ENCODE data around the gene KTN1. TPM values are rescaled to one million over a fixed set of nuclear protein-coding genes. Genes with fewer than 3 reads are reported as not detected.

The KTN1 gene
- total and polyA plus RNA-seq, 3 donors from 2014 or later, result 74.8 to 247 (median 221) TPM

DNA sequence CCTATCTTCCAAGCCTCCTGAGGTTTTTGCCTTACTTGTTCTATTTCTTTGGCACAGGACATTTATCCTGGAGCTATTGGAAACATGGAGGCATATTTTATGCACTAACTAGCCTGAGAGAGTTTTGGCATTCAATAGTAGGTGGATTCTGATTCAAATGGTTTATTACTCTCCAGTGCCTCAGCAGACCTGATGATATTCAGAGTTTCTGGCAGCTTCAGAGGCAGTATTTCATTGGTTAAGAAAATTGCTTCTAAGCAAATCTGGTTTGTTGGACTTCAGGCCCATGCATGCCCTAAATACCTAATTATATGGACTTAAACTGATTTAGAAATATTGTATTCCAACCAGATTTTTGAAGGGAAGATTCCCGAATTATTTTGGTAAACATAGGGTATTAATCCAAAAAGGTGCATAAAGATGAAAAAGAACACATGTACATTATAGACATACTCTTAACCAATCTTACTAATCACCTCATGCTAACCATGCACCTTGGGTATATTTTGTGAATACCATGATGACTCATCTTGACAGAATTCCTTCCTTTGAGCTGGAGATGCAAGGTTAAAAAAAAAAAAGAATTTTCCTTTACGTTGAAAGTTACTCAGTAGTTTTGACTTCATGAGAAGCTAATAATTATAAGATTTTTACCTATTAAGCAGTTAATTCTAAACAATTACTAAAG is 44.3 kb upstream of the KTN1 start:
- Histone ChIP-seq H3K4me3 (no peak overlapping the region), H3K27ac (no peak overlapping the region), H3K4me1 (no peaks in the 10 kb centered on the region), H3K27me3 (no peaks in the 10 kb centered on the region), H3K9me3 (no peaks in the 10 kb centered on the region), H3K36me3 (ENCODE audit: low read depth, missing control alignments) (no peaks in the 10 kb centered on the region)
- TF ChIP-seq POLR2A (IDR thresholded peaks at IDR 0.05), result no peak
- TF ChIP-seq, protein P1, sequence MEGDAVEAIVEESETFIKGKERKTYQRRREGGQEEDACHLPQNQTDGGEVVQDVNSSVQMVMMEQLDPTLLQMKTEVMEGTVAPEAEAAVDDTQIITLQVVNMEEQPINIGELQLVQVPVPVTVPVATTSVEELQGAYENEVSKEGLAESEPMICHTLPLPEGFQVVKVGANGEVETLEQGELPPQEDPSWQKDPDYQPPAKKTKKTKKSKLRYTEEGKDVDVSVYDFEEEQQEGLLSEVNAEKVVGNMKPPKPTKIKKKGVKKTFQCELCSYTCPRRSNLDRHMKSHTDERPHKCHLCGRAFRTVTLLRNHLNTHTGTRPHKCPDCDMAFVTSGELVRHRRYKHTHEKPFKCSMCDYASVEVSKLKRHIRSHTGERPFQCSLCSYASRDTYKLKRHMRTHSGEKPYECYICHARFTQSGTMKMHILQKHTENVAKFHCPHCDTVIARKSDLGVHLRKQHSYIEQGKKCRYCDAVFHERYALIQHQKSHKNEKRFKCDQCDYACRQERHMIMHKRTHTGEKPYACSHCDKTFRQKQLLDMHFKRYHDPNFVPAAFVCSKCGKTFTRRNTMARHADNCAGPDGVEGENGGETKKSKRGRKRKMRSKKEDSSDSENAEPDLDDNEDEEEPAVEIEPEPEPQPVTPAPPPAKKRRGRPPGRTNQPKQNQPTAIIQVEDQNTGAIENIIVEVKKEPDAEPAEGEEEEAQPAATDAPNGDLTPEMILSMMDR (IDR thresholded peaks at IDR 0.05), result no peak
- 80 to 85% methylated on average over 2 of the region's 2 CpGs for WGBS, 2 donors
- intact Hi-C loops (cut with DNase I; ENCODE audit: low total_unique reads), result no loop called here
- DNase-seq, result no peak

DNA sequence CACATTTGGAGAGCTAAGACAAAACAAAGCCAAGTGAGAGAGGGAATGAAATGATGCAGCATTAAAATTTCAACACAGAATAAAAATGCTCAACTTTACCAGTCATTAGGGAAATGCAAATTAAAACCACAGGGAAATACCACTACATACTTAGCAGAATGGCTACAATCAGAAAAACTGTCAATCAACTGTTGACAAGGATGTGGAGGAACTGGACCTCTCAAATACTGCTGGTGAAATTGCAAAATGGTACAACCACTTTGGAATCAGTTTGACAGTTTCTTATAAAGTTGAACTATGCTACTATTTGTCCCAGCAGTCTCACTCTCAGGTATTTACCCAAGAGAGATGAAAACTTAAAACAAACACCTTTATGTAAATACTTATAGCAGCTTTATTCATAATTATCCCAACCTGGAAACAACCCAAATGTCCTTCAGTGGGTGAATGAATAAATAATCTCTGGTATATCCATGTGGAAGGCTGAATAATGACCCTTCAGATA is 43.8 kb upstream of the KTN1 start:
- Histone ChIP-seq H3K4me3 (no peak overlapping the region), H3K27ac (no peak overlapping the region), H3K36me3 (ENCODE audit: low read depth, missing control alignments) (no peaks in the 10 kb centered on the region), H3K9me3 (no peaks in the 10 kb centered on the region), H3K4me1 (no peaks in the 10 kb centered on the region), H3K27me3 (no peaks in the 10 kb centered on the region)
- intact Hi-C loops (cut with DNase I; ENCODE audit: low total_unique reads), result no loop called here
- DNase-seq, result no peak
- TF ChIP-seq, protein P1 (IDR thresholded peaks at IDR 0.05), result no peak
- TF ChIP-seq POLR2A (IDR thresholded peaks at IDR 0.05), result no peak

- no peaks in the 10 kb centered on the region for H3K27me3 ChIP-seq
- TF ChIP-seq POLR2A (IDR thresholded peaks at IDR 0.05), result no peak
- TF ChIP-seq, protein P1 (IDR thresholded peaks at IDR 0.05), result no peak
- intact Hi-C loops (cut with DNase I; ENCODE audit: low total_unique reads), result no loop called here
- no peak for DNase-seq
- H3K36me3 ChIP-seq (ENCODE audit: low read depth, missing control alignments), result no peaks in the 10 kb centered on the region
- H3K9me3 ChIP-seq, result no peaks in the 10 kb centered on the region
- H3K27ac ChIP-seq, result no peak overlapping the region
- H3K4me1 ChIP-seq, result no peaks in the 10 kb centered on the region
- H3K4me3 ChIP-seq, result no peak overlapping the region
These were observed 42.2 kb upstream of the KTN1 start for GRCh38 chr14:55537782-55538181.

- 63 to 82% methylated on average over 2 of the region's 2 CpGs for WGBS, 2 donors
- Histone ChIP-seq H3K4me3 (no peak overlapping the region), H3K36me3 (ENCODE audit: low read depth, missing control alignments) (no peaks in the 10 kb centered on the region), H3K9me3 (no peaks in the 10 kb centered on the region), H3K27me3 (no peaks in the 10 kb centered on the region), H3K4me1 (peaks cover 3% of the 10 kb centered on the region), H3K27ac (no peak overlapping the region)
- TF ChIP-seq, protein P1 (IDR thresholded peaks at IDR 0.05), result no peak
- no peak for TF ChIP-seq POLR2A (IDR thresholded peaks at IDR 0.05)
- intact Hi-C loops (cut with DNase I; ENCODE audit: low total_unique reads), result no loop called here
- DNase-seq, result no peak
These were observed 40.0 kb upstream of the KTN1 start for GRCh38 chr14:55539975-55540374.
